ENCODE results near the gene ACOT13.

DNA sequence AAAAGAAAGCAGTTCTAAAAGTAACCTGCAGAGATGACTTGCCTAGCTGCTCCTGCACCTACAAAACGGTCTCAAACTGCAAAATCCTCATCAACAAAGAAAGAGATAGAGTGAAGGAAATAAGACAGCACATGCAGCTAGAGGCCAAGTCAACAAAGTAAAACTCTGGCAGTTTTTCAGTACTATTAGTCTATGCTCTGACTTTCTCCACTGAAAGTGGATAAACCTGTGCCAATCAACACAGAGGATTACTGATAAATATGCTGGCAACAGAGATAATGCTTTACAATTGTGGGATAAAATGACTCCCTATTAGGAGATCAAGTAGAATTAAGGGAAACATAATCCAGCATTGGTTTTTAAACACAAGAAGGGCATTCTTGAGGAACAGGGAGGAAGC, 34.3 kb upstream of the ACOT13 start:
- TF ChIP-seq, protein P1, sequence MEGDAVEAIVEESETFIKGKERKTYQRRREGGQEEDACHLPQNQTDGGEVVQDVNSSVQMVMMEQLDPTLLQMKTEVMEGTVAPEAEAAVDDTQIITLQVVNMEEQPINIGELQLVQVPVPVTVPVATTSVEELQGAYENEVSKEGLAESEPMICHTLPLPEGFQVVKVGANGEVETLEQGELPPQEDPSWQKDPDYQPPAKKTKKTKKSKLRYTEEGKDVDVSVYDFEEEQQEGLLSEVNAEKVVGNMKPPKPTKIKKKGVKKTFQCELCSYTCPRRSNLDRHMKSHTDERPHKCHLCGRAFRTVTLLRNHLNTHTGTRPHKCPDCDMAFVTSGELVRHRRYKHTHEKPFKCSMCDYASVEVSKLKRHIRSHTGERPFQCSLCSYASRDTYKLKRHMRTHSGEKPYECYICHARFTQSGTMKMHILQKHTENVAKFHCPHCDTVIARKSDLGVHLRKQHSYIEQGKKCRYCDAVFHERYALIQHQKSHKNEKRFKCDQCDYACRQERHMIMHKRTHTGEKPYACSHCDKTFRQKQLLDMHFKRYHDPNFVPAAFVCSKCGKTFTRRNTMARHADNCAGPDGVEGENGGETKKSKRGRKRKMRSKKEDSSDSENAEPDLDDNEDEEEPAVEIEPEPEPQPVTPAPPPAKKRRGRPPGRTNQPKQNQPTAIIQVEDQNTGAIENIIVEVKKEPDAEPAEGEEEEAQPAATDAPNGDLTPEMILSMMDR (IDR thresholded peaks at IDR 0.05; ENCODE audit: insufficient read depth, low read length, poor library complexity, severe bottlenecking) = no peak
- no peak for TF ChIP-seq EZH2phosphoT487 (conservative IDR thresholded peaks at IDR 0.05; ENCODE audit: low read length)
